Naive thymus-derived CD4-positive, alpha-beta T cell (primary cell): Measurements from ENCODE around the gene XRCC1. TPM values are rescaled to one million over a fixed set of nuclear protein-coding genes. Genes with fewer than 3 reads are reported as not detected.

ENCODE experiments used
- ATAC-seq: fragments of 150-1000 bp; cut with Tn5 transposase; 2 replicates; pipeline ENCODE4 v1.10.0; 2021; ENCODE audit warnings: mild to moderate bottlenecking, moderate library complexity
- CTCF ChIA-PET: fragments of 350-600 bp; sonication (Branson Sonifier 250); formaldehyde crosslinking; loops from one replicate; lab custom pipeline; 2021; ENCODE audit warnings: antibody characterized with exemption; lab: Charles Lee
- POLR2A ChIA-PET: fragments of 350-600 bp; sonication (Branson Sonifier 250); formaldehyde crosslinking; loops from one replicate; lab custom pipeline; 2021; ENCODE audit warnings: antibody characterized with exemption, inconsistent platforms; lab: Charles Lee
- DNase-seq, 9 donors: peaks; one replicate each; pipeline versions ENCODE4 v3.0.0 to v3.0.0-alpha.2; 2020 to 2022; ENCODE audit warnings: mixed read lengths in 1 of 9
- H3K27ac ChIP-seq: one replicate; pipeline ENCODE4 v1.7.0; 2013; ENCODE audit warnings: mild to moderate bottlenecking, low read depth, low read length, moderate library complexity
- H3K27me3 ChIP-seq, 2 donors: one replicate each; pipeline ENCODE4 v1.7.0; 2013; ENCODE audit warnings: low read length in 2 of 2, mild to moderate bottlenecking in 2 of 2, moderate library complexity in 2 of 2; ENCODE audit not compliant: control insufficient read depth in 2 of 2, insufficient read depth in 2 of 2
- H3K36me3 ChIP-seq, 3 experiments: 1 replicate in 2 of 3; 2 replicates in 1 of 3; pipeline ENCODE4 v1.7.0; 2013; ENCODE audit warnings: low read length in 3 of 3, mild to moderate bottlenecking in 3 of 3, moderate library complexity in 1 of 3; ENCODE audit not compliant: insufficient read depth in 3 of 3, control insufficient read depth in 2 of 3
- H3K4me1 ChIP-seq, 2 donors: one replicate each; pipeline ENCODE4 v1.7.0; 2013; ENCODE audit warnings: low read length in 2 of 2, mild to moderate bottlenecking in 2 of 2, moderate library complexity in 1 of 2; ENCODE audit not compliant: control insufficient read depth in 2 of 2, insufficient read depth in 2 of 2
- H3K4me3 ChIP-seq: 2 replicates; pipeline ENCODE4 v1.7.0; 2013; ENCODE audit warnings: mild to moderate bottlenecking, low read length
- H3K9me3 ChIP-seq, 3 experiments: 1 replicate in 2 of 3; 2 replicates in 1 of 3; pipeline ENCODE4 v1.7.0; 2013; ENCODE audit warnings: low read length in 3 of 3; ENCODE audit not compliant: control insufficient read depth in 2 of 3
- H3K27ac Mint-ChIP-seq, 9 donors: one replicate each; pipeline ENCODE4 v1.8.0; 2020 to 2022; ENCODE audit warnings: mixed read lengths in 9 of 9, mild to moderate bottlenecking in 8 of 9, moderate library complexity in 5 of 9, inconsistent platforms in 2 of 9
- H3K27me3 Mint-ChIP-seq, 5 donors: one replicate each; pipeline ENCODE4 v1.8.0; 2021 to 2022; ENCODE audit warnings: mixed read lengths in 5 of 5, mild to moderate bottlenecking in 1 of 5
- H3K36me3 Mint-ChIP-seq, 5 donors: one replicate each; pipeline ENCODE4 v1.8.0; 2020 to 2022; ENCODE audit warnings: mixed read lengths in 5 of 5, mild to moderate bottlenecking in 3 of 5, inconsistent platforms in 1 of 5
- H3K4me1 Mint-ChIP-seq, 7 donors: one replicate each; pipeline ENCODE4 v1.8.0; 2020 to 2022; ENCODE audit warnings: mixed read lengths in 7 of 7, mild to moderate bottlenecking in 3 of 7, inconsistent platforms in 1 of 7
- H3K4me3 Mint-ChIP-seq, 10 donors: one replicate each; pipeline ENCODE4 v1.8.0; 2020 to 2022; ENCODE audit warnings: mild to moderate bottlenecking in 10 of 10, mixed read lengths in 10 of 10, moderate library complexity in 6 of 10, inconsistent platforms in 2 of 10
- H3K9me3 Mint-ChIP-seq, 11 donors: one replicate each; pipeline ENCODE4 v1.8.0; 2020 to 2022; ENCODE audit warnings: mixed read lengths in 11 of 11, mild to moderate bottlenecking in 4 of 11, inconsistent platforms in 1 of 11, moderate library complexity in 1 of 11
- intact Hi-C, 2 donors: fragments of 100-400 bp; cut with micrococcal nuclease; formaldehyde crosslinking; loops; one replicate each; pipeline ENCODE4 v1.15.1; 2023
- polyA plus RNA-seq, 2 donors: library from polyadenylated mRNA; unstranded; fragments of 300-500 nt; fragmentation: Illumina TruSeq; gene quantifications; one replicate each; pipeline ENCODE4 v1.2.3, GENCODE V29; 2021
- total RNA-seq, 6 experiments: library from RNA in 5 of 6; stranded (reverse) in 5 of 6; gene quantifications; 1 replicate in 5 of 6; 2 replicates in 1 of 6; pipeline ENCODE4 v1.2.3 and lab custom pipeline; 2021 to 2026

The XRCC1 gene
- total and polyA plus RNA-seq, 7 experiments from 2014 or later, result 27.2 to 36.1 (median 34.8) TPM

DNA sequence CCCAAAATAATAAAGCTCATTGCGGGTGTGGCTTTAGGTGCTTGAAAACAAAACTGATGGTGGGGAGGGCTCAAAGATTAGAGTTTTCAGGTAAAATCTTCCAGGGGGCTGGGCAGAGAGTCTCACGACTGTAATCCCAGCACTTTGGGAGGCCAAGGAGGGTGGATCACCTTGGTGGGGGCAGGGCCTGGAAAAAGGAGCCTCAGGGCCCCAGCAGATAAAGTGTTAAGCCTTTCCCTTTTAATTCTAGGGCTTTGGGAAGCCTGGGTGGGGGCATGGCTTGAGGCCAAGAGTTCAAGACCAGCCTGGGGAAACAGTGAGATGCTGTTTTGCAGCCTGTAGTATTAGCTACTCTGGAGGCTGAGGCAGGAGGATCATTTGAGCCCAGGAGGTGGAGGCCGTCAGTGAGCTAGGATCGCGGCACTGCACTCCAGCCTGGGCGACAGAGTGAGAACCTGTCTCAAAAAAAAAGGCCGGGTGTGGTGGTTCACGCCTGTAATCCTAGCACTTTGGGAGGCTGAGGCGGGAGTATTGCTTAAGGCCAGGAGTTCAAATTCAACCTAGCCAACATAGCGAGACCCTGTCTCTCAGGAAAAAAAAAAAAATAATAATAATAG, 18.9 kb upstream of the XRCC1 start:
- Mint-ChIP-seq H3K27me3 (peaks cover 0 to 4% (median 0%) of the 10 kb centered on the region in 5 donors), H3K4me3 (peak overlapping the region; percentile 2 to 97 (median 88)), H3K9me3 (peaks cover 0 to 5% (median 0%) of the 10 kb centered on the region in 11 donors), H3K27ac (peak overlapping the region; percentile 36 to 100 (median 88)), H3K36me3 (peaks cover 0 to 16% (median 10%) of the 10 kb centered on the region in 5 donors), H3K4me1 (peaks cover 32 to 60% (median 53%) of the 10 kb centered on the region in 7 donors)
- Histone ChIP-seq H3K27me3 (no peaks in the 10 kb centered on the region), H3K9me3 (no peaks in the 10 kb centered on the region), H3K4me3 (no peak overlapping the region), H3K36me3 (peaks cover under 1 to 30% (median 4%) of the 10 kb centered on the region in 3 experiments), H3K4me1 (peaks cover 23 to 28% of the 10 kb centered on the region in 2 donors), H3K27ac (peak overlapping the region; percentile 95)
- ChIA-PET POLR2A (interaction anchor here (0.7 to 5.0 kb wide), 10 partner anchors 19 to 155 kb away, joined by 4 to 51 read pairs (median 6); partner anchors contain the start of genes PINLYP, XRCC1 and ZNF575), CTCF (interaction anchor here (0.6 to 5.5 kb wide), 24 partner anchors 12 to 166 kb away, joined by 3 to 122 read pairs (median 6); partner anchors contain the start of genes PINLYP, XRCC1 and ZNF575)
- DNase-seq (no peak), ATAC-seq (no peak)
- intact Hi-C loops, result loop anchor here (1.0 kb wide), 4 partner anchors 39 to 147 kb away; no protein-coding TSS in a partner anchor

- Mint-ChIP-seq H3K4me3 (peak overlapping the region in 4 of 10 donors; percentile 16 to 97 (median 54)), H3K9me3 (peaks cover 0 to 5% (median 0%) of the 10 kb centered on the region in 11 donors), H3K27ac (peak overlapping the region in 4 of 9 donors; percentile 61 to 88 (median 77)), H3K4me1 (peaks cover 30 to 52% (median 47%) of the 10 kb centered on the region in 7 donors), H3K36me3 (peaks cover 0 to 15% (median 6%) of the 10 kb centered on the region in 5 donors), H3K27me3 (peaks cover 0 to 4% (median 0%) of the 10 kb centered on the region in 5 donors)
- Histone ChIP-seq H3K27ac (no peak overlapping the region), H3K27me3 (no peaks in the 10 kb centered on the region), H3K4me3 (no peak overlapping the region), H3K36me3 (peaks cover 0 to 21% (median 0%) of the 10 kb centered on the region in 3 experiments), H3K4me1 (peaks cover 19 to 24% of the 10 kb centered on the region in 2 donors), H3K9me3 (no peaks in the 10 kb centered on the region)
- DNase-seq (no peak), ATAC-seq (no peak)
- intact Hi-C loops, result no loop called here
- POLR2A ChIA-PET, result interaction anchor here (0.6 to 2.6 kb wide), 2 partner anchors 37 to 336 kb away, joined by 3 to 22 read pairs; no protein-coding TSS in a partner anchor
- CTCF ChIA-PET, result interaction anchor here (5.5 kb wide), 1 partner anchor 38 kb away, joined by 122 read pairs; no protein-coding TSS in a partner anchor
These were observed 17.5 kb upstream of the XRCC1 start for GRCh38 chr19:43592800-43593350.

DNA sequence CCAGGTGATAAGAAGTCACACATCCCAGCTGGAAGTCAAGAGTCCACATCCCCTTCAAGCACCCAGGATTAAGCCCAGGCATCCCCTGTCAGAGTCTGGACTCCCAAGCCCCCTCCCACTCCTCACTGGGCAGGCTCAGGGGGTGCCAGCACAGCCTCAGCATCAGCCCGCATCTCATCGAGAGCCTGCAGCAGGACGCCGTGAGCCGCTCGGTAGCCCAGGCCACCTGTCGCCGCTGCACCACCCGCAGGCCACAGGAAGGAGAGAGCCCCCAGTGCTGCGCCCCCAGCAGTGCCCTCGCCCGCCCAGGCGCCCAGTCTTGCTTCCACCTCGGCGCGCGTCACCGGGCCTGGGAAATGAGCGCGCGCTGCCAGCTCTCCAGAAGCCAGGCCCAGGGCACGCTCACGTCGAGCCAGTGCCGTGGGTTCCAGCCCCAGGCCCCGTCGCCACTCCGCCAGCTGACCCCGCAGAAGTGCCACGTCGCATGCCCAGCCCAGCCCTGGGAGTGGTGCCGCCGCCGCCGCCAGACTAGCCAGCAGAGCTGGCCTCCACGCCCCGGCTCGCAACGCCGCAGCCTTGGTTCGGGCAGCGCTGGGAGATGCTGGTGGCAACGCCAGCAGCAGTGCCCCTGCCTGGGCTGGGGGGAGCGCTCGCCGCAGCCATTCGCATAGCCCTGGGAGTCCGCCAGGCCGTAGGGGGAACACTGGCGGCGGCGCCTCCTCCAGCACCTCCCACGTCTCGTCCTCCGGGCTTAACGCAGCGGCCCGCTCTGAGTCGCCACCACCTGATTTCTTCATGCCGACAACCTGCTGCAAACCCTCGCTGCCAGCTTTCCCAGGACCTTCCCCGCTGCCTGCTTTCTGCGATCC, 16.8 kb upstream of the XRCC1 start:
- H3K4me3 Mint-ChIP-seq, result no peak overlapping the region
- ChIA-PET POLR2A (no interaction called here), CTCF (interaction anchor here (0.7 kb wide), 1 partner anchor 208 kb away, joined by 3 read pairs; no protein-coding TSS in a partner anchor)
- Histone ChIP-seq H3K9me3 (no peaks in the 10 kb centered on the region), H3K27me3 (no peaks in the 10 kb centered on the region), H3K4me3 (no peak overlapping the region), H3K36me3 (peaks cover 0 to 21% (median 0%) of the 10 kb centered on the region in 3 experiments), H3K27ac (no peak overlapping the region), H3K4me1 (peaks cover 12 to 16% of the 10 kb centered on the region in 2 donors)
- peaks cover 0 to 4% (median 0%) of the 10 kb centered on the region in 5 donors for H3K27me3 Mint-ChIP-seq
- peaks cover 22 to 44% (median 39%) of the 10 kb centered on the region in 7 donors for H3K4me1 Mint-ChIP-seq
- ATAC-seq, result no peak
- H3K9me3 Mint-ChIP-seq, result peaks cover 0 to 5% (median 0%) of the 10 kb centered on the region in 11 donors
- intact Hi-C loops, result no loop called here
- peaks cover 0 to 13% (median 6%) of the 10 kb centered on the region in 5 donors for H3K36me3 Mint-ChIP-seq
- H3K27ac Mint-ChIP-seq, result no peak overlapping the region
- no peak for DNase-seq

- Histone ChIP-seq H3K4me3 (no peak overlapping the region), H3K9me3 (no peaks in the 10 kb centered on the region), H3K36me3 (peaks cover 0 to 21% (median 0%) of the 10 kb centered on the region in 3 experiments), H3K4me1 (peaks cover 4 to 7% of the 10 kb centered on the region in 2 donors), H3K27me3 (no peaks in the 10 kb centered on the region), H3K27ac (no peak overlapping the region)
- H3K27ac Mint-ChIP-seq, result peak overlapping the region in 7 of 9 donors; percentile 23 to 88 (median 76)
- H3K9me3 Mint-ChIP-seq, result no peaks in the 10 kb centered on the region
- DNase-seq (no peak), ATAC-seq (no peak)
- intact Hi-C loops, result no loop called here
- POLR2A ChIA-PET, result interaction anchor here (0.6 to 1.3 kb wide), 2 partner anchors 10 to 126 kb away, joined by 3 read pairs; no protein-coding TSS in a partner anchor
- CTCF ChIA-PET, result no interaction called here
- H3K27me3 Mint-ChIP-seq, result no peaks in the 10 kb centered on the region
- H3K36me3 Mint-ChIP-seq, result peaks cover 0 to 16% (median 12%) of the 10 kb centered on the region in 5 donors
- peaks cover 13 to 28% (median 25%) of the 10 kb centered on the region in 7 donors for H3K4me1 Mint-ChIP-seq
- H3K4me3 Mint-ChIP-seq, result peak overlapping the region in 1 of 10 donors; percentile 2
These were observed 14.4 kb upstream of the XRCC1 start for GRCh38 chr19:43589678-43590077.

DNA sequence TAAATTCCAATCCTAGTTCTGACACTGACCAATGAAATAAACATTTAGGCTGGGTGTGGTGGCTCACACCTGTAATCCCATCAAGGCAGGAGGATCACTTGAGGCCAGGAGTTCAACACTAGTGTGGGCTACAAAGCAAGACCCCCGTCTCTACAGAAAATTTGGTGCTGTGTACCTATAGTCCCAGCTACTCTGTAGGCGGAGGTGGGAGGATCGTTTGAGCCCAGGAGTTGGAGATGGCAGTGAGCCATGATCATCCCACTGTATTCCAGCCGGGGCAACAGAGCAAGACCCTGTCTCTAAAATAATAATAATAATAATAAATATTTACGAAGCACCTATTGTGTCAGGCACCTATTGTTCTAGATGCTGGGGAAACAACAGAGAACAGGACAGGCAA, 13.9 kb upstream of the XRCC1 start:
- H3K4me3 Mint-ChIP-seq, result peak overlapping the region in 1 of 10 donors; percentile 2
- CTCF ChIA-PET, result interaction anchor here (0.6 to 1.2 kb wide), 3 partner anchors 15 to 507 kb away, joined by 3 to 4 read pairs (median 3); partner anchors contain the start of gene PSG2
- H3K9me3 ChIP-seq, result no peaks in the 10 kb centered on the region
- DNase-seq (no peak), ATAC-seq (no peak)
- peaks cover 0 to 16% (median 12%) of the 10 kb centered on the region in 5 donors for H3K36me3 Mint-ChIP-seq
- peak overlapping the region in 5 of 9 donors; percentile 23 to 88 (median 76) for H3K27ac Mint-ChIP-seq
- POLR2A ChIA-PET, result interaction anchor here (1.1 to 1.3 kb wide), 2 partner anchors 9 to 150 kb away, joined by 3 read pairs; no protein-coding TSS in a partner anchor
- H3K27me3 Mint-ChIP-seq, result no peaks in the 10 kb centered on the region
- peaks cover 0 to 21% (median 0%) of the 10 kb centered on the region in 3 experiments for H3K36me3 ChIP-seq
- H3K27me3 ChIP-seq, result no peaks in the 10 kb centered on the region
- H3K9me3 Mint-ChIP-seq, result no peaks in the 10 kb centered on the region
- no peak overlapping the region for H3K27ac ChIP-seq
- peaks cover 2 to 7% of the 10 kb centered on the region in 2 donors for H3K4me1 ChIP-seq
- intact Hi-C loops, result no loop called here
- H3K4me1 Mint-ChIP-seq, result peaks cover 13 to 32% (median 25%) of the 10 kb centered on the region in 7 donors
- H3K4me3 ChIP-seq, result no peak overlapping the region
